Measurements from ENCODE around the gene LGR5.

- TF ChIP-seq POLR2A (IDR thresholded peaks at IDR 0.05; ENCODE audit: control extremely low read depth in 1 of 2, low read depth in 2 of 2, low read length in 2 of 2): no peak
- TF ChIP-seq CTCF (IDR thresholded peaks at IDR 0.05; ENCODE audit: control extremely low read depth in 1 of 3, insufficient read depth in 1 of 3, low read depth in 1 of 3, low read length in 3 of 3): no peak
- no peak for TF ChIP-seq POLR2AphosphoS5 (IDR thresholded peaks at IDR 0.05; ENCODE audit: low read depth, low read length)
- no peak for TF ChIP-seq E2F6 (IDR thresholded peaks at IDR 0.05)
- TF ChIP-seq BACH1 (IDR thresholded peaks at IDR 0.05; ENCODE audit: low read length): no peak
- no peak for TF ChIP-seq YY1 (IDR thresholded peaks at IDR 0.05; ENCODE audit: low read depth, low read length)
- TF ChIP-seq JUN (IDR thresholded peaks at IDR 0.05; ENCODE audit: low read depth, low read length): no peak
- no peak for TF ChIP-seq FOSL1 (IDR thresholded peaks at IDR 0.05; ENCODE audit: insufficient read depth, low read depth, low read length)
These were observed 46.0 kb upstream of the LGR5 start for GRCh38 chr12:71393625-71394024.
